Measurements from ENCODE around the gene TXK. TPM values are rescaled to one million over a fixed set of nuclear protein-coding genes. Genes with fewer than 3 reads are reported as not detected.

The TXK gene
- total RNA-seq, 1 experiment from 2014 or later, result 1.7 TPM

- no peak for DNase-seq (ENCODE audit: low read depth, low spot score)
- no peaks in the 10 kb centered on the region for H3K9me2 ChIP-seq (ENCODE audit: insufficient read depth)
- intact Hi-C loops (cut with micrococcal nuclease), result no loop called here
- no peaks in the 10 kb centered on the region for H4K20me1 ChIP-seq (ENCODE audit: insufficient read depth)
- TF ChIP-seq TCF7L2 (IDR thresholded peaks at IDR 0.05; ENCODE audit: borderline replicate concordance, extremely low read depth, insufficient read depth, insufficient read length) (no peak), CTCF (IDR thresholded peaks at IDR 0.05 in 2 of 3, conservative IDR thresholded peaks at IDR 0.05 in 1 of 3; ENCODE audit: borderline replicate concordance in 1 of 3, insufficient read depth in 1 of 3, low read depth in 2 of 3, low read length in 2 of 3) (no peak)
- ChIA-PET RAD21 (ENCODE audit: low non-redundant PET in 1 of 2, low total read pairs in 2 of 2, uncharacterized antibody in 2 of 2, unreplicated experiment in 2 of 2) (no interaction called here), POLR2A (no interaction called here), CTCF (no interaction called here)
- no TSS peak for BruUV-seq (replicated peaks)
- H3K9ac ChIP-seq (ENCODE audit: low read length), result no peak overlapping the region
- H3K4me2 ChIP-seq (ENCODE audit: low read length), result no peak overlapping the region
- H3K9me3 ChIP-seq (ENCODE audit: control insufficient read depth in 1 of 2, insufficient read depth in 1 of 2, low read depth in 1 of 2, low read length in 2 of 2), result no peaks in the 10 kb centered on the region
- no peak overlapping the region for H3K27ac ChIP-seq (ENCODE audit: low read depth, low read length)
- no peak overlapping the region for H3K4me3 ChIP-seq (replicated peaks in 1 of 2; ENCODE audit: low read depth in 1 of 2, low read length in 2 of 2)
- H3K4me1 ChIP-seq (ENCODE audit: control insufficient read depth in 1 of 2, insufficient read depth in 2 of 2, low read length in 2 of 2), result no peaks in the 10 kb centered on the region
- H2AFZ ChIP-seq (ENCODE audit: low read depth, low read length, poor library complexity, severe bottlenecking), result no peak overlapping the region
- no peaks in the 10 kb centered on the region for H3K79me2 ChIP-seq (ENCODE audit: insufficient read depth, low read length)
- H3K27me3 ChIP-seq (ENCODE audit: insufficient read depth, low read length), result no peaks in the 10 kb centered on the region
- peaks cover 0 to 3% of the 10 kb centered on the region in 2 experiments; a peak in 1 of 4 replicates for H3K36me3 ChIP-seq (ENCODE audit: control insufficient read depth in 1 of 2, insufficient read depth in 2 of 2, low read length in 2 of 2)
- no peak for ATAC-seq
Observed at GRCh38 chr4:48038666-48039065, 95.4 kb downstream of the TXK start.

GRCh38 chr4:48037117-48037462, 97.0 kb downstream of the TXK start:
- no peak overlapping the region for H3K27ac ChIP-seq (ENCODE audit: low read depth, low read length)
- no peak overlapping the region for H3K9ac ChIP-seq (ENCODE audit: low read length)
- intact Hi-C loops (cut with micrococcal nuclease), result no loop called here
- H3K9me3 ChIP-seq (ENCODE audit: control insufficient read depth in 1 of 2, insufficient read depth in 1 of 2, low read depth in 1 of 2, low read length in 2 of 2), result no peaks in the 10 kb centered on the region
- H3K4me1 ChIP-seq (ENCODE audit: control insufficient read depth in 1 of 2, insufficient read depth in 2 of 2, low read length in 2 of 2), result no peaks in the 10 kb centered on the region
- no peak for DNase-seq (ENCODE audit: low read depth, low spot score)
- H4K20me1 ChIP-seq (ENCODE audit: insufficient read depth), result no peaks in the 10 kb centered on the region
- H3K4me2 ChIP-seq (ENCODE audit: low read length), result no peak overlapping the region
- no peak overlapping the region for H2AFZ ChIP-seq (ENCODE audit: low read depth, low read length, poor library complexity, severe bottlenecking)
- RAD21 ChIA-PET (ENCODE audit: low non-redundant PET in 1 of 2, low total read pairs in 2 of 2, uncharacterized antibody in 2 of 2, unreplicated experiment in 2 of 2), result no interaction called here
- no peaks in the 10 kb centered on the region for H3K9me2 ChIP-seq (ENCODE audit: insufficient read depth)
- H3K36me3 ChIP-seq (ENCODE audit: control insufficient read depth in 1 of 2, insufficient read depth in 2 of 2, low read length in 2 of 2), result peaks cover 0 to 3% of the 10 kb centered on the region in 2 experiments; a peak in 1 of 4 replicates
- H3K79me2 ChIP-seq (ENCODE audit: insufficient read depth, low read length), result no peaks in the 10 kb centered on the region
- H3K4me3 ChIP-seq (replicated peaks in 1 of 2; ENCODE audit: low read depth in 1 of 2, low read length in 2 of 2), result no peak overlapping the region
- H3K27me3 ChIP-seq (ENCODE audit: insufficient read depth, low read length), result no peaks in the 10 kb centered on the region
- TF ChIP-seq EGR1 (IDR thresholded peaks at IDR 0.05; ENCODE audit: low read depth), result no peak
- TF ChIP-seq ELF1 (IDR thresholded peaks at IDR 0.05; ENCODE audit: borderline replicate concordance, low read depth), result no peak
- TF ChIP-seq REST (IDR thresholded peaks at IDR 0.05; ENCODE audit: low read depth), result no peak
- TF ChIP-seq CBX3 (IDR thresholded peaks at IDR 0.05; ENCODE audit: low read depth), result no peak
- TF ChIP-seq MAX (IDR thresholded peaks at IDR 0.05), result no peak
- TF ChIP-seq SIN3A (IDR thresholded peaks at IDR 0.05; ENCODE audit: low read depth), result no peak
- no peak for TF ChIP-seq JUND (IDR thresholded peaks at IDR 0.05)
- no peak for TF ChIP-seq ZNF274 (IDR thresholded peaks at IDR 0.05; ENCODE audit: low read depth, low read length)
- no peak for TF ChIP-seq EZH2 (IDR thresholded peaks at IDR 0.05)
- CTCF ChIA-PET, result no interaction called here
- BruUV-seq (replicated peaks), result no TSS peak
- ATAC-seq, result no peak
- POLR2A ChIA-PET, result no interaction called here

All from HCT116 (cell line).